ENCODE data around the gene NTSR1. TPM values are rescaled to one million over a fixed set of nuclear protein-coding genes. Genes with fewer than 3 reads are reported as not detected.

The NTSR1 gene
- total and polyA plus RNA-seq, 8 donors: 0.06 to 15.9 (median 0.28) TPM; not detected in 5

DNA sequence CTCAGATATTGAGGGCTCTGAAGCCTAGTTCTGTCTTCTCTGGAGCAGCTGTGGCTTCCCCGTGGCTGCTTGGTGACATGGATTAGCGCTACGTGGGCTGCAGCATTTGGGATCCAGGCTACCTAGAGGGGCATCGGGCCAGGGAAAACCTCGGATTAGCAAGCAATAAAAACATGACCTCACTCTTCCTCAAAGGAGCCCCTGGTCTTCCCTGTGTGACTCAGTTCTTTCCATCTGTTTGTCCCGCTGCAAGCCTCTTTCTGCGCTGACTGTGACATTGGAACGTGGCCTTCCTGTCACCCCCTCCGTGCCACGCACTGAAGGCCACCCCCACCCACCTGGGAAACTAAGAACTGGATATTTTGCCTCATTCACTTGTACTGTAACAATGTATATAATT, 91.2 kb downstream of the NTSR1 start:
- 87 to 92% (median 90%) methylated on average over 6 to 10 of the region's 10 CpGs for WGBS, 5 donors
- intact Hi-C loops (cut with DNase I; ENCODE audit: low total_unique reads): no loop called here
- H3K27ac ChIP-seq: no peak overlapping the region
- DNase-seq: no peak
- H3K9me3 ChIP-seq: no peaks in the 10 kb centered on the region
- H3K4me1 ChIP-seq: peaks cover 22 to 50% (median 39%) of the 10 kb centered on the region in 4 donors
- H3K27me3 ChIP-seq: no peaks in the 10 kb centered on the region
- TF ChIP-seq POLR2A (IDR thresholded peaks at IDR 0.05) (no peak), POLR2AphosphoS5 (IDR thresholded peaks at IDR 0.05) (no peak)
- H3K36me3 ChIP-seq: peaks cover 27 to 38% (median 37%) of the 10 kb centered on the region in 4 donors
- no peak overlapping the region for H3K4me3 ChIP-seq

DNA sequence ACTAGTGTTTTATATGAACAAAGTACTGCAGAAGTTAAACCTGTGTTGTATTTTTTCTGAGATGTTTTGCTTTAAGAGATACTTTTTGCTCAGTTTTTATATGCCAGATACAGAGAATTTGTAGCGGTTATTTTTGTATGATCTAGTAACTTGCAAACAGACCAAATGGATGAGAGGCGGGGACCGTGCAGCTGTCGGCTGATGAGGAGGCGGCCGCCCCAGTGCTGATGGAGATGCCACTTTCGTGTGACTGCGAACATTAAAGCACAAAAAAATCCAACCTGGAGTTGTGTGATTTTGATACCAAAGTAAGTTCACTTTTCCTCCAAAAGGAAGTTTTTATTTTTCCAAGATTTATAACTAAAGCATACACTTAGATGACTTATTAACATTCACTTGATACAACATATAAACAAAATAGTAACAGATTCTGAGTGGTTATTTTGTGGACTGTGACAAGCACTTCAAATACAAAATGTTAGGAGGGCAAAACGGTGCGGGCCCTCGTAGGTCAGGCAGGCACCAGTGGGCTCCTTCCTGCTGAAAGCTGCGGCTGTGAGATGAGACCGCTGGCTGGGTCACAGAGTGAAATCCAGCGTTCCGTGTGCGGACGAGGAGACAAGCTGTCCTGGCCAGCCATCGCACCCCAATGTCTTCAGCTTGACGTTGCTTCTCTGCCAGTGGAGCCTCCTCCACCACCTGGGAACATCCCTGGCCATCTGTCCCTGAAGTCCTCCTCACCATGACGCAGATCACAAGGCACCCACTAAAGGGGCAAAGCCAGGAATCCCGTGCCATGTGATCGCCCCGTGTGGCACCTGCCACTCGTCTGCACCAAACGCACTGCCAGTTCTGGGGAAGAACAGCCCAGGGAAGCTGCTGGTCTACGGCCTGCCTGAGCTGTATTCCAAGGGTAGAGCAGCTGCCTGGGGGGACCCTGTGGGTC, 92.0 kb downstream of the NTSR1 start:
- no peaks in the 10 kb centered on the region for H3K27me3 ChIP-seq
- H3K36me3 ChIP-seq: peaks cover 27 to 38% (median 37%) of the 10 kb centered on the region in 4 donors
- DNase-seq: no peak
- H3K9me3 ChIP-seq: no peaks in the 10 kb centered on the region
- WGBS, 5 donors: 89 to 92% (median 91%) methylated on average over 24 to 26 of the region's 26 CpGs
- no peak overlapping the region for H3K4me3 ChIP-seq
- peak overlapping the region in 1 of 5 donors; percentile 4 for H3K27ac ChIP-seq
- TF ChIP-seq POLR2AphosphoS5 (IDR thresholded peaks at IDR 0.05) (no peak), CTCF (IDR thresholded peaks at IDR 0.05) (no peak), POLR2A (IDR thresholded peaks at IDR 0.05) (no peak), EP300 (IDR thresholded peaks at IDR 0.05) (no peak)
- intact Hi-C loops (cut with DNase I; ENCODE audit: low total_unique reads): no loop called here
- peaks cover 21 to 44% (median 35%) of the 10 kb centered on the region in 4 donors for H3K4me1 ChIP-seq

GRCh38 chr20:62801284-62802010, 92.8 kb downstream of the NTSR1 start:
- peak overlapping the region in 1 of 5 donors; percentile 4 for H3K27ac ChIP-seq
- WGBS, 5 donors: 82 to 87% (median 84%) methylated on average over 10 to 15 of the region's 15 CpGs
- no peak for DNase-seq
- H3K27me3 ChIP-seq: no peaks in the 10 kb centered on the region
- peaks cover 27 to 38% (median 37%) of the 10 kb centered on the region in 4 donors for H3K36me3 ChIP-seq
- TF ChIP-seq CTCF (IDR thresholded peaks at IDR 0.05) (no peak), EP300 (IDR thresholded peaks at IDR 0.05) (no peak), POLR2AphosphoS5 (IDR thresholded peaks at IDR 0.05) (no peak), POLR2A (IDR thresholded peaks at IDR 0.05) (no peak)
- intact Hi-C loops (cut with DNase I; ENCODE audit: low total_unique reads): no loop called here
- no peak overlapping the region for H3K4me3 ChIP-seq
- H3K9me3 ChIP-seq: no peaks in the 10 kb centered on the region
- peaks cover 29 to 48% (median 41%) of the 10 kb centered on the region in 4 donors for H3K4me1 ChIP-seq

GRCh38 chr20:62802026-62802712, 93.5 kb downstream of the NTSR1 start:
- Histone ChIP-seq H3K27ac (peak overlapping the region in 1 of 5 donors; percentile 38), H3K4me3 (no peak overlapping the region), H3K27me3 (no peaks in the 10 kb centered on the region), H3K4me1 (peaks cover 31 to 50% (median 43%) of the 10 kb centered on the region in 4 donors), H3K36me3 (peaks cover 27 to 44% (median 41%) of the 10 kb centered on the region in 4 donors), H3K9me3 (no peaks in the 10 kb centered on the region)
- TF ChIP-seq CTCF (IDR thresholded peaks at IDR 0.05) (no peak), EP300 (IDR thresholded peaks at IDR 0.05) (no peak), POLR2AphosphoS5 (IDR thresholded peaks at IDR 0.05) (no peak), POLR2A (IDR thresholded peaks at IDR 0.05) (no peak)
- 65 to 86% (median 79%) methylated on average over 17 to 22 of the region's 22 CpGs for WGBS, 5 donors
- DNase-seq: no peak
- intact Hi-C loops (cut with DNase I; ENCODE audit: low total_unique reads): no loop called here
